ENCODE data around the gene LEAP2. TPM values are rescaled to one million over a fixed set of nuclear protein-coding genes. Genes with fewer than 3 reads are reported as not detected.

LEAP2 gene
- total and polyA plus RNA-seq, 2 donors (not counting 1 experiment from before 2014, with no cell fraction given): 2.2 to 5.4 TPM

- Histone ChIP-seq H3K79me2 (ENCODE audit: control insufficient read depth, insufficient read depth, low read length) (no peaks in the 10 kb centered on the region), H2AFZ (ENCODE audit: insufficient read depth, low read depth, low read length, poor library complexity, severe bottlenecking) (no peak overlapping the region), H3K9me3 (ENCODE audit: control extremely low read depth in 1 of 3, control insufficient read depth in 2 of 3, insufficient read depth in 1 of 3, low read length in 2 of 3) (peaks cover 0 to 4% (median 0%) of the 10 kb centered on the region in 3 donors), H3K36me3 (replicated peaks in 1 of 2; ENCODE audit: control extremely low read depth in 1 of 2, control insufficient read depth in 1 of 2, extremely low read depth in 1 of 2, insufficient read depth in 2 of 2, low read length in 1 of 2) (no peaks in the 10 kb centered on the region), H3K4me2 (replicated peaks; ENCODE audit: low read depth, low read length, poor library complexity, severe bottlenecking) (no peak overlapping the region), H4K20me1 (ENCODE audit: control insufficient read depth, insufficient read depth, low read length, poor library complexity, severe bottlenecking) (no peaks in the 10 kb centered on the region), H3K9ac (ENCODE audit: low read length) (no peak overlapping the region), H3K4me3 (ENCODE audit: control extremely low read depth in 1 of 5, extremely low read depth in 1 of 5, insufficient read depth in 1 of 5, low read depth in 2 of 5, low read length in 4 of 5) (no peak overlapping the region), H3K27me3 (replicated peaks in 1 of 4; ENCODE audit: control extremely low read depth in 1 of 4, control insufficient read depth in 3 of 4, insufficient read depth in 4 of 4, low read length in 3 of 4) (no peaks in the 10 kb centered on the region), H3K4me1 (ENCODE audit: control insufficient read depth in 2 of 2, insufficient read depth in 2 of 2, low read length in 2 of 2) (no peaks in the 10 kb centered on the region), H3K27ac (ENCODE audit: low read length in 2 of 2) (no peak overlapping the region)
- 100% methylated on average over 1 of the region's 1 CpG for WGBS (ENCODE audit: insufficient coverage)
- DNase-seq (no peak), ATAC-seq (ENCODE audit: low read depth) (no peak)
- Mint-ChIP-seq H3K27ac (no peak overlapping the region), H3K9me3 (ENCODE audit: insufficient read depth) (no peaks in the 10 kb centered on the region), H3K27me3 (no peaks in the 10 kb centered on the region), H3K4me3 (no peak overlapping the region), H3K4me1 (peaks cover 2% of the 10 kb centered on the region)
- CTCF ChIA-PET: interaction anchor here (0.6 to 1.8 kb wide), 2 partner anchors 8 to 1161 kb away, joined by 3 to 4 read pairs; no protein-coding TSS in a partner anchor
- TF ChIP-seq, protein P1, sequence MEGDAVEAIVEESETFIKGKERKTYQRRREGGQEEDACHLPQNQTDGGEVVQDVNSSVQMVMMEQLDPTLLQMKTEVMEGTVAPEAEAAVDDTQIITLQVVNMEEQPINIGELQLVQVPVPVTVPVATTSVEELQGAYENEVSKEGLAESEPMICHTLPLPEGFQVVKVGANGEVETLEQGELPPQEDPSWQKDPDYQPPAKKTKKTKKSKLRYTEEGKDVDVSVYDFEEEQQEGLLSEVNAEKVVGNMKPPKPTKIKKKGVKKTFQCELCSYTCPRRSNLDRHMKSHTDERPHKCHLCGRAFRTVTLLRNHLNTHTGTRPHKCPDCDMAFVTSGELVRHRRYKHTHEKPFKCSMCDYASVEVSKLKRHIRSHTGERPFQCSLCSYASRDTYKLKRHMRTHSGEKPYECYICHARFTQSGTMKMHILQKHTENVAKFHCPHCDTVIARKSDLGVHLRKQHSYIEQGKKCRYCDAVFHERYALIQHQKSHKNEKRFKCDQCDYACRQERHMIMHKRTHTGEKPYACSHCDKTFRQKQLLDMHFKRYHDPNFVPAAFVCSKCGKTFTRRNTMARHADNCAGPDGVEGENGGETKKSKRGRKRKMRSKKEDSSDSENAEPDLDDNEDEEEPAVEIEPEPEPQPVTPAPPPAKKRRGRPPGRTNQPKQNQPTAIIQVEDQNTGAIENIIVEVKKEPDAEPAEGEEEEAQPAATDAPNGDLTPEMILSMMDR (IDR thresholded peaks at IDR 0.05): no peak
- no peak for TF ChIP-seq EZH2 (IDR thresholded peaks at IDR 0.05; ENCODE audit: borderline replicate concordance, insufficient read depth, low read depth, low read length, poor library complexity, severe bottlenecking)
- POLR2A ChIA-PET: no interaction called here
- intact Hi-C loops (cut with micrococcal nuclease): no loop called here
These were observed 36.6 kb upstream of the LEAP2 start for GRCh38 chr5:132836852-132837251.

- no peak overlapping the region for H3K27ac Mint-ChIP-seq
- no peak overlapping the region for H2AFZ ChIP-seq (ENCODE audit: insufficient read depth, low read depth, low read length, poor library complexity, severe bottlenecking)
- intact Hi-C loops (cut with micrococcal nuclease): no loop called here
- no peak overlapping the region for H3K4me3 Mint-ChIP-seq
- CTCF ChIA-PET: interaction anchor here (1.8 kb wide), 1 partner anchor 9 kb away, joined by 4 read pairs; no protein-coding TSS in a partner anchor
- H3K9me3 ChIP-seq (ENCODE audit: control extremely low read depth in 1 of 3, control insufficient read depth in 2 of 3, insufficient read depth in 1 of 3, low read length in 2 of 3): peaks cover 0 to 4% (median 0%) of the 10 kb centered on the region in 3 donors
- no peak for ATAC-seq (ENCODE audit: low read depth)
- H3K27me3 ChIP-seq (replicated peaks in 1 of 4; ENCODE audit: control extremely low read depth in 1 of 4, control insufficient read depth in 3 of 4, insufficient read depth in 4 of 4, low read length in 3 of 4): no peaks in the 10 kb centered on the region
- no peak overlapping the region for H3K27ac ChIP-seq (ENCODE audit: low read length in 2 of 2)
- no peaks in the 10 kb centered on the region for H3K27me3 Mint-ChIP-seq
- no peak overlapping the region for H3K4me2 ChIP-seq (replicated peaks; ENCODE audit: low read depth, low read length, poor library complexity, severe bottlenecking)
- POLR2A ChIA-PET: no interaction called here
- DNase-seq: no peak
- H3K4me1 ChIP-seq (ENCODE audit: control insufficient read depth in 2 of 2, insufficient read depth in 2 of 2, low read length in 2 of 2): no peaks in the 10 kb centered on the region
- H3K4me3 ChIP-seq (ENCODE audit: control extremely low read depth in 1 of 5, extremely low read depth in 1 of 5, insufficient read depth in 1 of 5, low read depth in 2 of 5, low read length in 4 of 5): no peak overlapping the region
- no peak overlapping the region for H3K9ac ChIP-seq (ENCODE audit: low read length)
- no peaks in the 10 kb centered on the region for H3K36me3 ChIP-seq (replicated peaks in 1 of 2; ENCODE audit: control extremely low read depth in 1 of 2, control insufficient read depth in 1 of 2, extremely low read depth in 1 of 2, insufficient read depth in 2 of 2, low read length in 1 of 2)
- 85% methylated on average over 2 of the region's 2 CpGs for WGBS (ENCODE audit: insufficient coverage)
- no peaks in the 10 kb centered on the region for H3K79me2 ChIP-seq (ENCODE audit: control insufficient read depth, insufficient read depth, low read length)
- peaks cover 2% of the 10 kb centered on the region for H3K4me1 Mint-ChIP-seq
- H3K9me3 Mint-ChIP-seq (ENCODE audit: insufficient read depth): no peaks in the 10 kb centered on the region
- no peaks in the 10 kb centered on the region for H4K20me1 ChIP-seq (ENCODE audit: control insufficient read depth, insufficient read depth, low read length, poor library complexity, severe bottlenecking)
- TF ChIP-seq EZH2 (IDR thresholded peaks at IDR 0.05; ENCODE audit: borderline replicate concordance, insufficient read depth, low read depth, low read length, poor library complexity, severe bottlenecking): no peak
- TF ChIP-seq, protein P1 (IDR thresholded peaks at IDR 0.05): no peak
These were observed 35.6 kb upstream of the LEAP2 start for GRCh38 chr5:132837868-132838267.
